IPS-NIHi7 (cell line): ENCODE data around the gene MCF2L2.
"Not testable (repeated sequence)": the region's sequence is repeated elsewhere in the genome, so short reads cannot be mapped to it uniquely, and the experiment has no call there.

Experiments
- DNase-seq: peaks from one replicate; pipeline ENCODE4 v3.0.0; 2012; ENCODE audit warnings: mixed read lengths; ENCODE audit errors: extremely low spot score

Gene MCF2L2

DNA sequence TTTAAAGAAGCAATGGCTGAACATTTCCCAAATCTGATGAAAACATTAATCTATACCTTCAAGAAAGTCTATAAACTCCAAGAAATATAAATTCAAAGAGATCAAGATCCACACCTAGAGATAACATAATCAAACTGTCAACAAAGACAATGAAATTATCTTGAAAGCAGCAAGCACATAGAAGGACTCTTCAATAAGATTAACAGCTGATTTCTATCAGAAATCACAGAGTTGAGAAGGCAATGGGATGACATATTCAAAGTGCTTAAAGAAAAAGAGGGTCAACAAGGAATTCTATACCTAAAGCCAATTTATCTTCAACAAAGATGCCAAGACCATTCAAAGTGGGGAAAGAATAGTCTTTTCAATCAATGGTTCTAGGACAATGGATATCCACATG lies 224.7 kb downstream of the MCF2L2 start:
- no peak for DNase-seq

DNA sequence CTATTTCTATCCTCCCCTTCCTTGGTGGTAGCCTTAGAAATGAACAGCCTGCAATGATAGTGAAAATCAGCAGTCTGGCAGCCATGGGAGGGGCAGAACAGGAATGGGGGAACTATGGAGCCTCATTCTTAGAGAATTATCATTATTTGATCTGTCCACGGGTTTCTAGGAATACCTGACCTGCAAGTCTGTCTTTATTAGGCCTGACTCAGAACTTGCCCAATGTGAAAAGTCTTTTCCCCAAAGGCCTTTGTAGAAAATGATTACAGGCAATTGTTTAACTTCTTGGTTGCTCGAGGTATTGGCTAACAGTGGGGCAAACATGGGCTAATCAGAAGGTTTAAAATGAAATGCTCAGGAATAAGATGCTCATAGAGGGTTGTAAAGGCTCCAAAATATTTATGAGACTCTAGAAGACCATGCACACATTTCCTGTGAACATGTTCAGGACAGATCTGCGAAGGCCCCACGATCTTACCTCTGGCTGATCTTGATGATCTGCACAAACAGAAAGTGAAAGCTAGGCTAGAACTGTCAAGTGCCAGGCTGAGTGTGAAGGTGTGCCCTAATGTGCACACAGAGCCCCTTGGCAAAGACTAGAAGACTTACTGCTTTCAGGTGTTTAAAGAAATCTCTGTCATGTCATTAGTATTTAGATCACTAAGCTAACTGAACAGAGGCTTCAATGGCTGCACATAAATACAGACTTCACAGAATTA lies 226.3 kb downstream of the MCF2L2 start:
- DNase-seq, result no peak

DNA sequence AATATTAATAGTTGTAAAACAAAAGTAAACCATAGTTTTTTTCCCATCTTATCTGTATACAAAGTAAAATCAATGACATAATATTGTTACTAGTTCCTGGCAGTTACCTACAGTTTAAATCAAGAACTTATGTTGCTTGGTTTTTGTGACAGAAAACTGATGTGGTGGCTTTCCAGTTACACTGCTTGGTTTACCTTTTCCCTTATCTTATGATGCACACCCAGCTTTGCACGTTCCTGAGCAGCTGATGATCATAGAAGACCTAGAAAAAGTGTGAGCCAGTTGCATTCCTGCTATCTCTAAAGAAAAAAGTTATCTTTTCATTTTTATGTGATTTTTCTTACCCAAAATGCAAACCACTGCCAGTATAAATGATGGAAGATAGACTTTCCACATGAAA lies 229.5 kb downstream of the MCF2L2 start:
- DNase-seq, result no peak

DNA sequence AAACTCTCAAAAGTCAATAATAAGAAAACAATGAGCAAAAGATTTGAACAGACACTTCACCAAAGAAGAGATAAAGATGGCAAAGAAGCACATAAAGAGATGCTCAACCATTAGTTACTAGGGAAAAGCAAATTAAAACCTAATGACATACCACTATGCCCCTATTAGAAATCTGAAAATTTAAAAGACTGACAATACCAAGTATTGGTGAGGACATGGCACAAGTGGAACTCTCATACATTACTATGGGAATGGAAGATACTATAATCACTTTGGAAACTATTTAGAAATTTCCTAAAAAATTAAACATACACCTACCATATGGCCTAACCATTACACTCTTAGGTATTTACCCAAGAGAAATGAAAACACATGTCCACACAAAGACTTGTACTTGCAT lies 230.7 kb downstream of the MCF2L2 start:
- no peak for DNase-seq

DNA sequence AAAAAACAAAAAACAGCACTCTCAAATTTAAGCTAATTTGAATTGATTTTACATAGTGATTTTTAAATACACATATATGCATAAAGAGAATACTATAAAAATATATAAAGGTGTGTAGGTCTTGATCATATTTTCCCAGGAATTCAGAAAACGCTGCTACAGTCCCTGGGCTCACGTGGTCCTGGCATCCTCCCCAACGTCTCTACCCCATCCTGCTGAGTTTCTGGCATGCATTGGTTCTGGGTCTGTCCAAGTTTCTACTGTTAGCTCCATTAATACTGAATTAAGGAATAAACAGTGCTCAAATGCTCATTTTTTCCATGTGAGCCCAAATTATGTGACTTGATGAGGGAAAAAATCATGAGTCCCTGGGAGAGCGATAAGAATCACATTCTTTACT lies 233.2 kb downstream of the MCF2L2 start:
- no peak for DNase-seq

DNA sequence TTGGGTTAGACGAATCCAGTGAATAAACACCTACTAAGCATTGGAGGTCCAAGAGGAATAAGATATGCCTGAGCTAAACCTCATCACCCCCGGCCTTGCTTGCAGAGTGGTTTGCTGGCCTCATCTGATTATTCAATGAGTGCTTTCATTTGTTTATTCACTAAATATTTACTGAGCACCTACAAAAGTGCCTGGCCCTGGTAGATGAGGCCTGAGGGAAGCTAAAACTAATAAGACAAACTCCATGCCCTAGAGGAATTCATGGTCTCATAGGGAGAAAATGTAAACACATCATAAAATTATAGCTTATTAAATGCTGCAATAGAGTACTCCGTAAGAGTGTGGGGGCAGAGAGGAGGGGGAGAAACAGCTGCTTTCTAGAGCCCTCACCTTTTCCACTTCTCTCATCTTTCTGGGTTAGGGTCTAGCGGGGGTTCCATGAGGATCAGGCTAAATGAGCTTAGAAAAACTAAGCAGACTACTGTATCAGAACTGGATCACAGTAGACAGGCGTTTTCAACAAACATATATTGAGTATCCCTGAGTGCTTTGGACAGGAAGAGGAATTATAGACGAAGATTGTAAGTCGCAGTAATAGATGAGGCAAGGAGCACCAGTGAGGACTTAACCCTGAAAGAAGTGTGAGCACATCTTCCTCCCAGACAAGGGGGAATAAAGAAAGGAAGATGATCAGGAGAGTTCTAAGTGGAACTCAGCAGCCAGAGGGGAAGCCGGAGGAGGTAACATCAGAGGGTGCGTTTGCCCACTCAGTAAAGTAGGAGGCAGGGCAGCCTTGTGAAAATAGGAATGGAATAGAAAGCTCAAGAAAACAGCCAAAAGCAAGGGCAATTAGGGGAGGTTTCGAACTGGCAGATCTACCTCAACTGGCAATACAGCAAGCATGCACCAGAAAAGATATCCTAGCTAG lies 234.4 kb downstream of the MCF2L2 start:
- no peak for DNase-seq

DNA sequence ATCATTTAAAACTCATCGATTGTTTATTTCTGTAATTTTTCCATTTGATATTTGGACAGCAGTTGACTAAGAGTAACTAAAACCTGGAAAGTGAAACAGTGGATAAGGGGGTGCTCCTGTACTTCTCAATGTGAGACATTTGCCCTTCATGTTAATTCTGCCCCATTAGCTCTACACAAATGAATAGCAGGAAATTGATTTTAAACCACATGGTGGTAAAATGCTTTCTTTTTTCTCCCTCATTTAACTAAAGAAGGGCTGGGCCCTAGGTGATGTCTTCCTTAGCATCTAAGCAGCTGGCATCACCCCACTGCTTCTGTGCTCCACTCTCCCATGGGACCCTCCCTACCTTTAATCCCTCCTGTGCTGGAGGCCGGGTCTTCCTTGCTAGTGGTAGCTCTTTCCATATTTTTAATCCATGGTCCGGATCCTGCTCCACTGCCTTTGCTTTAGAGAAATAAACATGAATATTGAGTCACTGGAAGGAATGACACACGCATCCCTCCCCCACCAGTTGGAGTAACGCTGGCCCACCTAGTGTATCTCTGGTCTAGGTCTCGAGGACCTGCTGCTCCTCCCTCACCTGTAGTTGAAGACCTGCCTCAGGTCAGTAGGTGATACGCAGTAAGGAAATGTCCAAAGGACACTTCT lies 235.6 kb downstream of the MCF2L2 start:
- no peak for DNase-seq

DNA sequence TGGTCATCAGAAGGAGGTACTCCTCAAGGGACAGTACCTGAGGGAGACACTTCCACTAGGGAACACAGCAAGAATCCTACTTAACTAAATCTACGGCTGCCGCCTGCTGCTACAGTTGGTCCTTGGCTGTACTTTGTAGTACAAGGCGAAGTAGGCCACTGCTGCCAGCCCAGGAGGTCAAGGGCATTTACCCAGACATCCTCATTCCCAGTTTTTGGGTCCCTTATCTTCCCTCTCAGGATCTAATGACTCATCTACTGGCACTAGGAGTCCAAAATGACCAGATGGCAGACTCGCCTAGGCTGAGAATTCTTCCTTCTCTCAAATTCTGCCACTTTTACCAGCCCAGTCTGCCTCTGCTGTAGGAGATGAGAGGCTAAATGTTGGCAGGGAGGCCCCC lies 238.8 kb downstream of the MCF2L2 start:
- DNase-seq, result no peak

DNA sequence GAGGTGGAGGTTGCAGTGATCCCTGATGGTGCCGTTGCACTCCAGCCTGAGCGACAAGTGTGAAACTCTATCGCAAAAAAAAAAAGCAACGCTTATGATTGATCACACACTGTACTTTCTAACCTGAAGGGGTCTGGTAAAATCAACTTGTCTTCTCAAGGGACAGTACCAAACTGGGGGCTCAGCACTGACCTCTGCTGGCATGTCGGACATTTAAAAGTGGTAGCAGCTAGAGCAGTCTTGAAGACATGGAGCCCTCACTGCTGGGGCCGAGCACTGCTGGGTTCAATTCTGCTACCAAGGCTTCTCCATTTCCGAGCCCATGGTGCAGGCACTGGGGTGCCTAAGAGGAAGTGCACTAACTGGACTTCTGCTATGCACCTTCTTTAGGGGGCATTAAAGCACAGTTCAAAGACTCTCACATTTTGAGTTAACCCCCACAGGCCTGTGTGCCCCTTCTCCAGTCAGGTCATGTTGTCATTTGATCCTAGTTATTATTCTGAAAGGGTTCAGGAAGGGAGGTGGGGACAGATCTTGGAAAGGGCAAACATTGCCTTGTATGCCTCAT lies 239.4 kb downstream of the MCF2L2 start:
- peak; percentile 72 for DNase-seq

DNA sequence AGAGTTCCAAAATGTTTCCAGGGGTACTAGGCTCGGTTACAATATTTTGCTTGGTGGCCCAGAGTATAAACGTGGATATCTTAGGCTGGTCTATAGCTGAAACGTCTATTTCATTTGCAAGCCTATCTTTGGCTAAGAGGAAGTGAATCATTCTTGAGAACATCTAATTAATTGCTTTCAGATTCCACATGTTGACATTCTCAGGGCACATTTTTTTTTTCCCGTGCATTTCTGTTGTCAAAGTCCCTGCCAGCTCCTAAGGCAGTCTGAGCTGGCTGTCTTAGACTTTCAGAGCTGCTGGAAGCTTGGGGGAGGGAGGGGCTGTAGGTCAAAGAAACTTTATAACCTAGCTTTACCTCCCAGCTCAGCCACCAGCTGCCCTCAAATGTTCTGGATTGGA lies 242.7 kb downstream of the MCF2L2 start:
- DNase-seq, result no peak

DNA sequence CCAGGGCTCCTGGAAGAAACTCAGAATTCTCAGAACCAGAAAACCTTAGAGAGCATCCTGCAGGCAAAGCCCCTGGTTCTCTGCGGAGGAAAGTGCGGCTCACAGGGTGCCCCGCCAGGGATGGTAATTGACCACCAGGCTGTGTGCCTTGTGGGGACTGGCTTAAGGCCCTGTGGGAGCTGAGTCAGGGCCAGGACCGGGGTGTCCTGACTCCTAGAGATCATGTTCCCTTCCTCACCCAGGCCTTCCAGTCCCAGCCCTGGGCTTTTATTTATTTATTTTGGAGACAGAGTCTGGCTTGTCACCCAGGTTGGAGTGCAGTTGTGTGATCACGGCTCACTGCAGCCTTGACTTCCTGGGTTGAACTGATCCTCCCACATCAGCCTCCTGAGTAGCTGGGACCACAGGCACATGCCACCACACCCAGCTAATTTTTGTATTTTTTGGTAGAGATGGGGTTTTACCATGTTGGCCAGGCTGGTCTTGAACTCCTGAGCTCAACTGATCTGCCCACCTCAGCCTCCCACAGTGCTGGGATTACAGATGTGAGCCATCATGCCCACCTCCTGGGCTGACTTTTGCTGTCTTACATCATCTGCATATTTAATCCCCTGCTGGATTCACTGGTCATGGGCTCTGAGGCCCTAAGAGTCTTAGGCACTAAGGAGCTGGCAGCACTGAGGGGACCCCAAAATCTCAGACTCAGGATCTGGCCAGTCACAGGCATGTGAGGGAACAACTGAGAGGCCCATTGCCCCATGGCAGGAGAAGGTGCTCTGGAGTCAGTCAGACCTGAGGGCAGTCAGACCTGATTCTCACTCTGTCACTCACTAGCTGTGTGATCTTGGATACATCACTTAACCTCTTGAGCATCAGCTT lies 245.4 kb downstream of the MCF2L2 start:
- no peak for DNase-seq

DNA sequence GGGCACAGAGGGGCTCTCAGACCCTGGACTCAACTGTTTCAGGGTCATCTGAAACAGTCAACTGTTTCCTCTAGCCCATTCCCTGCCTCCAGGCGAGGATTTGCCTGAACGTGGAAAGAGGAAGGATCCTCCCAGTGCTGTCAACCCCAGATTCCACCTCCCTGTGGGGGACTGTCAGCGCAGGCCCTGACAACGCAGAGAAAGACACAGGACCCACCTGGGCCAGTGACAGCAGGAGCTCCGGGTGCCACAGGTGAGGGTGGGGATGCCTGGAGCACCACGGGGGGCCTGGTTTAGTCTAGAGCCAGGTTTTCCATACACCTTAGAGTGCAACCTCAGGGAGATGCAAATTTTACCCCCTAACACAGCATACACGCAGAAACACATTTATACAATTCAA lies 246.3 kb downstream of the MCF2L2 start:
- no peak for DNase-seq

DNA sequence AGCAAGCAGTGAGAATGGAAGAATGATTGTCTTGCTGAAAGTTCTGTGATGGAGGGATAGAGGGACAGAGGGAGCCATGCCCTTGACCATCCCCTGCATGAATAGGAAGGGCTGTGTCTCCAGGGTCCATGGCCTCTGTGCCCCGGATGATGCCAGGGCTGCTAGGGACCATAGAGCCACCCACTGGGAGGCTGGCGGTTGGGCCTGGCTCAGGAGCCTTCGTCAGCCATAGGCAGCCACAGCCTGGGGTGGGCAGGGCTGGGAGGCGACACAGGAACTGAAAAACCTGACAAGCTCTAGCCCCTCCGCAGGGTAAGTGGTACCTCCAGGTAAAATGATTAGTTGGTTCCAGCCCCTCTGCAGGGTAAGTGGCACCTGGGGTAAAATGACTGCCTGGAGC lies 246.8 kb downstream of the MCF2L2 start:
- DNase-seq, result no peak

DNA sequence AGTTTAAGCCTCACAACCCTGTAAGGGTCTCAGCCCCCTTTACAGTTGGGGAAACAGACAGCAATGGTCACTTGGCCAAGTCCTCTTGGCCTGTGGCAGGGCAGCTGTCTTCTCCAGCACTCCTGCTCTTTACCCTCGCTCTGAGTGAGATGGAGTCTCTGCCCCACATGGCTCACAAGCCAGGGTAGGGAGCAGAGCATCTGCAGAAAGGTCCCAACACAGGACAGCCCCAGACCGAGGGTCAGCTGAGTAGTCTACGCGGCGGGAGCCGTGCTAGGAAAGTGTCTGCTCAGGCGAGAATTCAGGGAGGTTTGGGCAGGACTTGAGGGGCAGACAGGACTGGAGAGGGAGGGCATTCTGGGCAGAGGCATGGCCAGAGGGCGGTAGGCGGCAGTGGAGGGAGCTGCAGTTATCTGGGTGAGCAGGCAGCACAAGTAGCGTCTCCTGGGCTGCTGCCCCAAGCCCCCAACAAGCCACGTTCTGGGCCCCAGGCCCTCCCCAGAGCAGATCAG lies 247.6 kb downstream of the MCF2L2 start:
- DNase-seq, result no peak

DNA sequence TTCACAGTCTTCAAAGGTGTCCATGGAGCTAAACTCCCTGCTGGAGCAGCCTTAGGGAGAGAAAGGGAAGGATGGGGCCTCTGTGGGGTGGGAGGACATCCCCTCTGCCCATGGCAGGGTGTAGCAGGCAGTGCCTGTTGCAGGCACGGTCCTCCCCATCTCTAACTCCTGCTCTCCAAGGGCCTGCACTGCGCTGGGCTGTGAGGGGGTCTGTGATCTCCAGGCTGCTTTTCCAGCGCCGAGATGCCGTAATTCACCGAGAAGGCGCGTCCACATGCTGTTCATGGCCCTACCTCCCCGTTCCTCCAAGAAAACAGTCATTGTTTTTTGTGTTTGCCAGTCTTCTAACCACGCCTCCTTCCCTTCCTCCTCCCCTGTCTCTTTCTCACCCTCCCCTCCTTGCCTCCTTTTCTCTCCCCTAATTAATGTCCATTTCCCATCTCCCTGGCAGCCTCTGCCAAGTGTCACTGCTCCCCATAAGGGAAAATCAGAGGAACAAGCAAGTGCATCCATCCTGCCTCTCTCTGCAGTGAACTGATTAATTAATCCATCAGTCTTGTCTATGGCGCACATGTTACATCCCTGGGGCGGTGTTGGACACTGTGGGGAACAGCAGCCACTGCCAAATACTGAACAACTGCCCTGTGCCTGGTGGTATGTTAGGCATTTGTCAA lies 248.2 kb downstream of the MCF2L2 start:
- peak; percentile 34 for DNase-seq

DNA sequence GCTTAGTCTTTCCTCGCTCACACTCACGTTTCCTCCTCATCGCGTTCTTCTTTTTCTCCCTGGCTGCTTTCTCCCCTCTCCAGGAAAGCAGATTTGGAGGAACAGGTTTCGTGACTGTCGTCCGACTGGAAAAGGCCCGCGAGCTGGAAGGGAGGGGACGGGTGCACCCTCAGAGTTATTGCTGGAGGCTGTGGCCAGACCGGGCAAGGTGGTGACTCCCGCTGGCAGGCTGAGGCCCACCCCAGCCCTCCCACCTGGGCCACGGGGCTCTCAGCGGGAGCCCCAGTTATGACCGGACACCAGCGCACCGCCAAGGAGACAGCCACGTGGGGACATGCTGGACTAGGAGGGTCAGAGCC lies 248.9 kb downstream of the MCF2L2 start:
- not testable (repeated sequence) for DNase-seq

DNA sequence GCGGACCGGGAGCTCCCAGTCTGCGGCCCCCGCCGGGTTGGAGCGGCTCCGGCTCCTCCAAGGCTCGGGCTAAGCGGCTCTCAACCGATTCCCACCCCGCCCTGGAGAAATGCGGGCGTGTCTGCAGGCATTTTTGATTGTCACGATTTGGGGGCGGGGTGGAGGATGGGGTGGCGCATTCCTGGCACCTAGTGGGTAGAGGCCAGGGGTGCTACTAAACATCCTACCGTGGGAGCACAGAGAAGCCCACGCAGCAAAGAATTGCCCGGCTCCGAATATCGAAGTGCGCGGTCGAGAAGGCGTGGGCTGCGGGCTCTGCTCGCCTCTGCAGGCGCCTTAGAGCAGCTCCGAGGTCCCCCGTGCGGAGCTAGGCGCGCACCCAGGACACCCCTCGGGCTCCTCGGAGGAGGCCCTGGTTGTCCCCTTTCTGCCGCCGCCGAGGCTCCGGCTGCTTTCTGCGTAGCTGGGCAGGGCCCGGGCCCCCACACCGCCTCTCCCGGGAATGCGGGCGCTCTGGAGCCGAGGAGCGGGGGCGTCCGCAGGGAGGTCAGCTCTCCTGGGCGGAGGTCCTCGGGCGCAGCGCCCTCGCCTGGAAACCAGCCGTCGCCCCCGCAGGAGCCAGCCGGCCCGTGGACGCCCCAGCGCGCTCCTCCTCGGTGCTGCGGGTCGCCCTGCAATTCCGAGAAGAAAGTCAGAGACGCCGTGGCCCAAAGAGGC lies 249.4 kb downstream of the MCF2L2 start:
- peak; percentile 72 for DNase-seq

DNA sequence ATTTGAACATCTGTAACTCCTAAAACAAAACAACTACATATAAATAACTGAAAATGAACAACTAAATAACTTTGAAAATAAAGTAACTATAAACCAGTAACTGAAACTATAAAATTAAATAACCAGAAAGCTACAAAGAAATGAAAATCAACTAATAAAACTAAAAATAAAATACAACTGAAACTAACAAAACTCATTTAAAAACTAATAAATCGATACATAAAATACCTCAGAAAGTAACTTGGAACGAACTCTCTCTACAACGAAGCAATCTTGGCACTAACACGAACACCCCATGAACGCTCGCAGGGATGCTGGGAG lies 249.9 kb downstream of the MCF2L2 start:
- no peak for DNase-seq

DNA sequence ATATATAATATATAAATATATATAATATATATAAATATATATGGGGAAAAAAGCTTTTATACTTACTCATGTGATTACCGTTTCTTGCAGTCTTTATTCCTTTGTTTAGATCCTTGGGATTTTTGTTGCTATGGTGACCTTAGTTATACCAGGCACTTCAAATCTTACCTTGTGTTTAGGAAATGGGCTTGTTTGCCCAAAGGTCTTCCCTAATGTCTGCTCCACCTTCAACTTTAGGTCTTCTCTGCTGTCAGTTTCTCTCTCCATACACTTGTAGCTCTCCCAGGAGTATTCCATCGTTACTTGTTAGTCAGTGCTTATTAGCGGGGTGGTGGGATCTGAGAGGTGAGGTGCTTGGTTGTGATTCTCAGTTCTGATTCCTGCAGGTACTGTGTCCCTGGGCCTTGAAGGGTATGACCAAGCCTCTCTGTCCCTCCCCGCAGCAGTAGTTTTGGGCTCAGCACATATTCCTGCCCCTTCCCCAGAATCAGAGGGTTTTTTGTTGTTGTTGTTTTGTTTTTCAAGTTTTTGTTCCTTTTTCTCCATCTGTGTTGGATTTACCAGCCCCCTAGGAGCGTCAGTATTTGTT lies 256.3 kb downstream of the MCF2L2 start:
- DNase-seq, result no peak

DNA sequence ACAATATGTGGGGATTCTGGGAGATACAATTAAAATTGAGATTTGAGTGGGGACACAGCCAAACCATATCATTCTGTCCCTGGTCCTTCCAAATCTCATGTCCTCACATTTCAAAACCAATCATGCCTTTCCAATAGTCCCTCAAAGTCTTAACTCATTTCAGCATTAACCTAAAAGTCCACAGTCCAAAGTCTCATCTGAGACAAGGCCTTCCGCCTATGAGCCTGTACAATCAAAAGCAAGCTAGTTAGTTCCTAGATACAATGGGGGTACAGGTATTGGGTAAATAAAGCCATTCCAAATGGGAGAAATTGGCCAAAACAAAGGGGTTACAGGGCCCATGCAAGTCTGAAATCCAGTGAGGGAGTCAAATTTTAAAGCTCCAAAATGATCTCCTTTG lies 260.4 kb downstream of the MCF2L2 start:
- DNase-seq, result not testable (repeated sequence)
